DMS153 (cell line): ENCODE data around the gene FAM222A.
A peak's percentile ranks its signal among the peaks of the same experiment; 100 is the strongest.

ENCODE experiments used
- DNase-seq: peaks from one replicate; lab custom pipeline; 2025; lab: John Stamatoyannopoulos, UW

The FAM222A gene

GRCh38 chr12:109713187-109714070, at the start of gene FAM222A:
Gene FAM222A, plus strand, starts transcription at chr12:109713825. Its CDS starts 30,322 bp downstream, at chr12:109744147.
- DNase-seq: peak; percentile 95

DNA sequence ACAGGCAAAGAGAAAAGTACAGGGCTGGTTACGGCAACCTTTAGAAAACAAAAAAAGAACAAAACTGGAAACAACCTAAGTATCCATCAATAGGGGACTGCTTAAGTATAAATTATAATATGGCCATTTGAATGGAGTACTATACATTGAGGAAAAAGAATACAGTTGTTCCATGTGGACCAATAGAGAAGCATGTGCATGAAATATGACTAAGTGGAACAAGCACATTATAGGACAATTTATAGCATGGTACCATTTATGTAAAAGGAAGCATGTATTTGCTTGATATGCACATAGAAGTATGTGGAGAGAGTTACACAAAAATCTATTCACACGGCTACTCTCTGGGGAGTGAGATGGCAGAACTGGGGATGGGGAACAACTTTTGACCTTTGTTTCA, 49.2 kb upstream of the FAM222A start:
- DNase-seq: no peak

GRCh38 chr12:109666068-109666467, 47.6 kb upstream of the FAM222A start:
- no peak for DNase-seq

GRCh38 chr12:109670731-109671130, 42.9 kb upstream of the FAM222A start:
- no peak for DNase-seq

- DNase-seq: no peak
These were observed 42.1 kb upstream of the FAM222A start for GRCh38 chr12:109671502-109671901.

DNA sequence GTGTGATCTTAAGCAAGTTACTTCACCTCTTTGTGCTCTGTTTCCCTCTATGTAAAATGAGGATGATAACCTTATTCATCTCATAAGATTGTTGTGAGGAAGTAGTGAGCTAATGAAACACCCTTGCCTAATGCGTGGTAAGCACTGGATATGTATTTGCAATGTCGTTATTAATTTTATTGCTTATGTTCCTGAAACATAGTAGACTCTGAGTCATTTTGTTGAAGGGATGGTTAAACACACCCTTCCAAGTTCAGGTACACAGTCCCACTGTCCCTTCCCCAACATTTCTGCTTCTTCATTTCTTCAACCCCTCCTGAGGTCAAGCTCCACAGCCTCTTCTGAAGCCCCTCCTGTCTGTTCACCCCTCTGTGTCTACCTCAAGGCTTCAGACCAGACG, 40.2 kb upstream of the FAM222A start:
- DNase-seq: no peak

DNA sequence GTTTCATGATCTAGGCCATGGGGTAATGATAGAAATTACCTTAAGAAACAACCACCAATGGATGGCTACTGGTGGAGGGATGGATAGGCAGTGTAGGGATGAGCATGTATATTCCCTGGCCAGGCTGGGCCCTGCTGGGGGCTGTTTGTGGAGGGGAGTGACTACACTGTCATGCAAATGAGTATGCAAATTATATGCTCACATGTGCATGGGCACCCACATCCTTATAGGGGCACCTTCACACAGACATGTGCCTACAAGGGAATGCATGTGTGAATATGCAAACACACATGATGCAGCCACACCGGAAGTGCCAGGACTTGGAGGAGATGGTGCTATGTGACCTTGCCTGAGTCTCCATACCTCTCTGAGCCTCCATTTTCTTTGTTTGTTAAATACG, 39.7 kb upstream of the FAM222A start:
- no peak for DNase-seq

GRCh38 chr12:109675411-109675810, 38.2 kb upstream of the FAM222A start:
- DNase-seq: no peak

DNA sequence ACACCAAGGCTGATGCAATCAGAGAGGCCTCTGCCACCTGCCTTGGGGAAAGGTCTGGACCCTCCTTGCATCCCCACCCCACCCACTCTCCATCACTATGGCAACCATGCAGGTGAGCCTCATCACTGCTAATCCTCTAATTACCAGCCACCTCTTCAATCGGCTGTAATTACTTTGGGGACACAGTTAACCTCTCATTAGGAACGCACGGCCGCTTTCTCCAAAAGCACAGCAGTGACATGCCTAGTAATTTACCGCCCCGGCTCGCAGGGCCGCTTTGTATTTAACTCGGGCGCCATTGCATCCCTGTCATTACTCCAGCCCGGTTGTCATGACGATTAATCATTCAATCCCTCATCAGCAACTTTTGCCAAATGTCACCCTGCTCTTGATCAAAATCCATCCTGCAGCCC, 36.3 kb upstream of the FAM222A start:
- DNase-seq: no peak

DNA sequence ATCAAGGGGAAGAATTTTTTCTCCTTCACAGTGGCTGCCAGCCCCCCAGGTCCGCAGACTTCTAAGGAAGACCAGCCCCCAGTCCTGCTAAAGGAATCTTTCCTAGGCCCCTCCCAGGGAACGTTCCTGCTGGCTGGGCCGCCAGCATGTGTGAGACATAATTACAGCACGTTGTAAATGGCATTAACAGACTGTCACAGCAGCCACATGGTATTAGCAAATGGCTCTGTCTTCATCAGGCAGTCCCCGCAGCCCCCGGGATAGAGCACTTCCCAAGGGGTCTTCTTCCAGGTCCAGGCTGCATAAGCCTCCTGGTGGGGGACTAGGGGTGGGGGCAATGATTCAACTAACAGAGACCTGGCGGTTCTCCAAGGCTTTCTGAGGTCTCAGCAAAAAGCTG, 34.9 kb upstream of the FAM222A start:
- no peak for DNase-seq

DNA sequence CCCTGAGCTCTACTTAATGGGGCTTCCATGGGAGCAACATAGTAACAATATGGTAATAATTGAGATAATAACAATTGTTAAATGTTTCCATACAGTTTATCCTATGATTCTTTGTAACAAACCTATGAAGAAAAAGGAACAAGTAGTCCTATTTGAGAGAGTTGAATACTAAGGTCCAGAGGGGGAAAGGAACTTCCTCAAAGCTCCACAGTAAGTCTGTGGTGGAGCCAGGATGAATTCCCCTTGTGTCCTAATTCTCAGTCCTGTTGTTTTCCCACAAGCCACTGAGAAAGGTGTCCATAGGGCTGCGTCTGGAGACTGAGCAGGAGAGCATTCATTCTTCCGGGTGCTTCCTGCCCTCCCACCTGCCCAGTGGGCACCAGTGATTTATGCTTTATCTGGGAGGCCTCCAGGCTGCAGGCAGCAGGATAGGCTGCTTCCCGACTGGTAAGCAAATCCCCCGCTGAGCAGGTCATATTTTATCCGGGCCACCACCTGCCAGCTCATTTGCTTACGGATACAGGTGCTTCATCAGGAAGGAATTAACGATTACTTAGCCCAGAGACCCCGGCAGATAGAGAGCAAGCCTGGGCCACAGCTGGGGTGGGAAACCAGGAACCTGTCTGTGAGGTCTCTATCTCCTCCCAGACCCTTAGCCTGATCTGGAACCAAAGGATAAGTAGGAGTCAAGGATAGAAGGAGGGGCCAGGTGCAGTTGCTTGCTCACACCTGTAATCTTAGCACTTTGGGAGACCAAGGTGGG, 33.9 kb upstream of the FAM222A start:
- DNase-seq: peak; percentile 66

- no peak for DNase-seq
These were observed 33.2 kb upstream of the FAM222A start for GRCh38 chr12:109680264-109681005.

GRCh38 chr12:109681986-109682707, 31.5 kb upstream of the FAM222A start:
- no peak for DNase-seq

DNA sequence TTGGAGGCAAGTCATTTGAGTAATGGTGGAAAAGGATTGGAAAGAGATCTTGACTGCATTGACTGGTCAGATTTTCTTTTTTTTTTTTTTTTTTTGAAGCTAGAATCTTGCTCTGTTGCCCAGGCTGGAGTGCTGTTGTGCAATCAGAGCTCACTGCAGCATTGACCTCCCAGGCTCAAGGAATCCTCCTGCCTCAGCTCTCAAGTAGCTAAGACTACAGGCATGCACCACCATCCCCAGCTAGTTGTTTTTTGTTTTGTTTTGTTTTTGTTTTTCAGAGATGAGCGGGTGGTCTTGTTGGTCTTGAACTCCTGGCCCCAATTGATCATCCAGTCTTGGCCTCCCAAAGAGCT, 30.9 kb upstream of the FAM222A start:
- DNase-seq: no peak

DNA sequence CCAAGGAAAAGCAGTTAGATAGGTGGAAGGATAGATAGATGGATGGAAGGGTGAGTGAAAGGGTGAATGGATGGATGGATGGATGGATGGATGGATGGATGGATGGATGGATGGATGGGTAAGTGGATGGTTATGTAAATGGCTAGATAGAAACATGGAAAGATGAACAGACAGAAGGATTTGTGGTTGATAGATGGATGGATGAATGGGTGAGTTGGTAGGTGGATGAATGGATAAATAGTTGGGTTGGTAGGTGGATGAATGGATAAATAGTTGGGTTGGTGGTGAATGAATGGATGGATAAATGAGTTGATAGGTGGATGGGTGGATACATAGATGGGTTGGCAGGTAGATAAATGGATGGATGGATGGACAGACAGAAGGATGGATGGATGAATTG, 30.3 kb upstream of the FAM222A start:
- no peak for DNase-seq

DNA sequence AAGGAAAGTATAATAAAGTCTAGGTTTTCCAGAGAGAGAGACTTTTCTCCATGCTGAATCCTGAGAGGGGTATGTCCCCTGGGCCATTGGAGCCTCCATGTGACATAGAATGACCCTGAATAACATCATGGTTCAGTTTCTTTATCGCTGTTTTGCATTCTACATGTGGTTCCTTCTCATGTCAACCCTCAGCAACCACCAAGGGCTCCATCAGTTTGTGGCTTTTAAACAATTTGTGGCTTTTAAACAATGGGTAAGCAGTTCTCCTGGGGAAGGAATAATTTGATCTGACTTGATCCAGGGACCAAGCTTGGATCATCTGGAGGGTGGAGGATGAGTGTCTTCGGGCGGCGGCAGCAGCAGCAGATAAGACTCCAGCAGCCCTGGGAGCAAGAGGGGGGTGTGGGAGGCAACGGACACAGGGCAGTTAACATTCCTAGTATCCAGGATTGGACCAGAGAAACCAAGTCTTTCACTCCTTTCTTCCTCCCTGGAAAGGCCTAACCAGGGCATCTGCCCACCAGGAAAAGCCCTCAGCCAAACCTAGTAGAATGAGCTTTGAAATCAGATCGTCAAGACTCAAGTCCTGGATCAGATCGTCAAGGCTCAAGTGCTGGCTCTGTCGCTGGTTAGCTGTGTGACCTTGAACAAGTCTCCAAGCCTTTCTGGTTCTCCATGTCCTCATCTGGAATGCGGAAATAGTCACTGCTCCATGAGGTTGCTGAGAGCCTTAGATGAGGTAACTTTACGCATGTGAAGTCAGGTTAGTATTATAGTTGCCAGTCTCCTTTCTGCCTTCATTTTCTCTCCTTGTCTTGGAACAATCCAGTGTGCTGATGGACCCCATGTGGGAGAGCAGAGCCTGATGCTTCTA, 27.8 kb upstream of the FAM222A start:
- DNase-seq: no peak

DNA sequence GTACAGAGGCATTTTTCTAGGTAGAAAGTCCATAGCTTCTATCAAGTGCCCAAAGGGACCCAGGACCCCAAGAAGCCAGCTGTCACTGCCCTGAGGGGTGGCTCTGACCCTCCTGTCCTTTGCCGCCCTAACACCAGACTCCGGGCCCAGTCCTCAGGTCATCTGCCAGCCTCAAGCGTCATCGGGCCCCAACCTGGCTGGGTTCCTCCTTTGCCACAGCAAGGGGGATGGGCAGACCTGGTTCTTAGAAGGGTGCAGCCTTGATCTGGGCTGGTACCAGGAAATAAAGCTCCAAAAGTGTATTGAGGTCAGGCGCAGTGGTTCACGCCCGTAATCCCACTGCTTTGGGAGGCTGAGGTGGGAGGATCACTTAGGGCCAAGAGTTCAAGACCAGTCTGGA, 27.1 kb upstream of the FAM222A start:
- no peak for DNase-seq

GRCh38 chr12:109687250-109687649, 26.4 kb upstream of the FAM222A start:
- no peak for DNase-seq

DNA sequence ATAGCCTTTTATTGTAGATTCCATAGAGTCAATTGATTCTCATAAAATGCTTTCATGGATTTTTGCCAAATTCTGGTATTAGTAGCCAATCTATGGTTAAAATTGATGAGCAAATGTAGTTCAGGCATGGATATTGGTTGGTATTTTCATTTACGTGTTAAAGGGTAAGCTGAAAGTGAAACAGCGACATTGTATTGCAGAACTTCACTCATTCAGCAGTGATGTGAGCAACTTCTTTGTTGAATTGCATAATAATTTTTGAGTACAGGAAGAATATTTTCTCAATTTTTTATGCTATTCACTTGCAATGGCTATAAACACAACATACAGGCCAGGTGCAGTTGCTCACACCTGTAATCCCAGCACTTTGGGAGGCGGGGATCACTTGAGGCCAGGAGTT, 24.2 kb upstream of the FAM222A start:
- DNase-seq: no peak

- no peak for DNase-seq
These were observed 20.5 kb upstream of the FAM222A start for GRCh38 chr12:109693160-109693559.
